GM23338 (cell line): Measurements from ENCODE around the gene SLC38A8. TPM values are rescaled to one million over a fixed set of nuclear protein-coding genes. Genes with fewer than 3 reads are reported as not detected.

Experiments used
- ATAC-seq: fragments of 200-7000 bp; cut with Tn5 transposase; 3 replicates; pipeline ENCODE4 v1.9.1; 2020
- DNase-seq: peaks from one replicate; pipeline ENCODE4 v3.0.0-alpha.2; 2015; ENCODE audit warnings: low spot score
- H2AFZ ChIP-seq: fragments of 200-600 bp; sonication (generic); 2 replicates; pipeline ENCODE4 v1.8.0; 2016; ENCODE audit warnings: antibody characterized with exemption, mild to moderate bottlenecking, moderate library complexity
- H3F3A ChIP-seq: fragments of 200-600 bp; sonication (generic); replicated peaks from 2 replicates; pipeline ENCODE4 v1.8.0; 2017; ENCODE audit warnings: antibody characterized with exemption, mixed run types, low read depth
- H3K27ac ChIP-seq: fragments of 200-600 bp; sonication (generic); 2 replicates; pipeline ENCODE4 v1.6.1; 2016; ENCODE audit warnings: low read depth
- H3K27me3 ChIP-seq: fragments of 200-600 bp; sonication (generic); 2 replicates; pipeline ENCODE4 v1.8.0; 2016; ENCODE audit warnings: mild to moderate bottlenecking, mixed run types, moderate library complexity; ENCODE audit not compliant: insufficient read depth
- H3K36me3 ChIP-seq: fragments of 200-600 bp; sonication (generic); 2 replicates; pipeline ENCODE4 v1.8.0; 2016; ENCODE audit warnings: mild to moderate bottlenecking; ENCODE audit not compliant: insufficient read depth
- H3K4me1 ChIP-seq: fragments of 200-600 bp; sonication (generic); 2 replicates; pipeline ENCODE4 v1.8.0; 2016; ENCODE audit warnings: mild to moderate bottlenecking, moderate library complexity; ENCODE audit not compliant: insufficient read depth
- H3K4me2 ChIP-seq: fragments of 200-600 bp; sonication (generic); 2 replicates; pipeline ENCODE4 v1.7.1; 2017; ENCODE audit warnings: mixed run types
- H3K4me3 ChIP-seq: fragments of 200-600 bp; sonication (generic); 2 replicates; pipeline ENCODE4 v1.6.1; 2016; ENCODE audit warnings: mixed run types
- H3K79me2 ChIP-seq: fragments of 200-600 bp; sonication (generic); replicated peaks from 2 replicates; pipeline ENCODE4 v1.8.0; 2017; ENCODE audit warnings: mild to moderate bottlenecking; ENCODE audit not compliant: insufficient read depth
- H3K9me2 ChIP-seq: fragments of 200-600 bp; sonication (generic); 2 replicates; pipeline ENCODE4 v1.8.0; 2017; ENCODE audit not compliant: insufficient read depth
- H4K20me1 ChIP-seq: fragments of 200-600 bp; sonication (generic); replicated peaks from 2 replicates; pipeline ENCODE4 v1.8.0; 2017; ENCODE audit warnings: mild to moderate bottlenecking; ENCODE audit not compliant: insufficient read depth
- H3K27ac Mint-ChIP-seq: 2 replicates; pipeline ENCODE4 v1.8.0; 2020; ENCODE audit warnings: inconsistent platforms, mild to moderate bottlenecking, moderate library complexity, mixed read lengths
- H3K27me3 Mint-ChIP-seq: 3 replicates; pipeline ENCODE4 v1.8.0; 2022; ENCODE audit warnings: low read depth, mild to moderate bottlenecking, moderate library complexity, mixed read lengths, inconsistent platforms; ENCODE audit not compliant: insufficient read depth, poor library complexity
- H3K36me3 Mint-ChIP-seq: 3 replicates; pipeline ENCODE4 v1.8.0; 2021; ENCODE audit warnings: low read depth, mild to moderate bottlenecking, inconsistent platforms, moderate library complexity, mixed read lengths
- H3K4me1 Mint-ChIP-seq: 3 replicates; pipeline ENCODE4 v1.8.0; 2020; ENCODE audit warnings: mild to moderate bottlenecking, inconsistent platforms, mixed read lengths
- H3K4me3 Mint-ChIP-seq: 3 replicates; pipeline ENCODE4 v1.8.0; 2021; ENCODE audit warnings: moderate library complexity, mild to moderate bottlenecking, inconsistent platforms, mixed read lengths
- H3K9me3 Mint-ChIP-seq: 3 replicates; pipeline ENCODE4 v1.8.0; 2020; ENCODE audit warnings: moderate library complexity, mild to moderate bottlenecking, inconsistent platforms, mixed read lengths
- CREB1 ChIP-seq: fragments of 250-450 bp; sonication (Bioruptor Pico); IDR thresholded peaks from 2 replicates; pipeline ENCODE4 v1.5.0; 2020; ENCODE audit warnings: low read depth, mild to moderate bottlenecking, moderate library complexity
- EZH2 ChIP-seq: fragments of 200-600 bp; sonication (generic); IDR thresholded peaks from one replicate; pipeline ENCODE4 v1.8.0; 2017; ENCODE audit warnings: antibody characterized with exemption, mild to moderate bottlenecking, low read depth; ENCODE audit not compliant: unreplicated experiment
- EZH2phosphoT487 ChIP-seq: fragments of 200-600 bp; sonication (generic); IDR thresholded peaks from one replicate; pipeline ENCODE4 v1.8.1; 2018; ENCODE audit warnings: antibody characterized with exemption; ENCODE audit not compliant: unreplicated experiment
- JUNB ChIP-seq: IDR thresholded peaks from one replicate; pipeline ENCODE4 v1.6.1; 2016; ENCODE audit warnings: antibody characterized with exemption; ENCODE audit not compliant: unreplicated experiment
- NANOG ChIP-seq: IDR thresholded peaks from 2 replicates; pipeline ENCODE4 v1.6.1; 2016; ENCODE audit warnings: antibody characterized with exemption, borderline replicate concordance
- POLR2AphosphoS5 ChIP-seq: IDR thresholded peaks from 2 replicates; pipeline ENCODE4 v1.6.1; 2016; ENCODE audit warnings: antibody characterized with exemption, low read depth
- STAT1 ChIP-seq: IDR thresholded peaks from one replicate; pipeline ENCODE4 v1.6.1; 2016; ENCODE audit warnings: antibody characterized with exemption; ENCODE audit not compliant: unreplicated experiment
- ZNF114 ChIP-seq: fragments of 250-450 bp; sonication (Bioruptor Pico); IDR thresholded peaks from 2 replicates; pipeline ENCODE4 v1.5.0; 2020; ENCODE audit warnings: mild to moderate bottlenecking, moderate library complexity
- ZNF331 ChIP-seq: fragments of 250-450 bp; sonication (Bioruptor Pico); IDR thresholded peaks from 2 replicates; pipeline ENCODE4 v1.5.0; 2020; ENCODE audit warnings: low read depth, mild to moderate bottlenecking, moderate library complexity
- polyA plus RNA-seq: library from polyadenylated mRNA; unstranded; fragments of >200 nt; fragmentation: Nextera tagmentation; extraction: Ambion mirVana; gene quantifications from 2 replicates; pipeline ENCODE4 v1.2.1, GENCODE V29; 2016
- total RNA-seq: library from RNA; depleted of rRNA; stranded (reverse); fragments of >200 nt; shearing (Covaris generic); gene quantifications from 2 replicates; pipeline ENCODE4 v1.2.3, GENCODE V29; 2014
- TF ChIP-seq, protein P1 (sequence below): IDR thresholded peaks from 2 replicates; pipeline ENCODE4 v1.6.1; 2016; ENCODE audit warnings: antibody characterized with exemption
- TF ChIP-seq, protein P2 (sequence below): IDR thresholded peaks from one replicate; pipeline ENCODE4 v1.6.1; 2018; ENCODE audit warnings: antibody characterized with exemption; ENCODE audit not compliant: unreplicated experiment
- TF ChIP-seq, protein P3 (sequence below): fragments of 250-450 bp; sonication (Bioruptor Pico); IDR thresholded peaks from 2 replicates; pipeline ENCODE4 v1.5.0; 2020; ENCODE audit warnings: mild to moderate bottlenecking, moderate library complexity
- TF ChIP-seq, protein P4 (sequence below), 2 experiments: fragments of 200-600 bp in 1 of 2; sonication (generic) in 1 of 2; conservative IDR thresholded peaks; 2 replicates each; pipeline versions ENCODE4 v1.5.1 to v1.6.1; 2016 to 2017; ENCODE audit warnings: antibody characterized with exemption in 2 of 2, low read depth in 2 of 2, mild to moderate bottlenecking in 2 of 2, moderate library complexity in 1 of 2

Gene SLC38A8
- total and polyA plus RNA-seq, 2 experiments from 2014 or later: not detected

DNA sequence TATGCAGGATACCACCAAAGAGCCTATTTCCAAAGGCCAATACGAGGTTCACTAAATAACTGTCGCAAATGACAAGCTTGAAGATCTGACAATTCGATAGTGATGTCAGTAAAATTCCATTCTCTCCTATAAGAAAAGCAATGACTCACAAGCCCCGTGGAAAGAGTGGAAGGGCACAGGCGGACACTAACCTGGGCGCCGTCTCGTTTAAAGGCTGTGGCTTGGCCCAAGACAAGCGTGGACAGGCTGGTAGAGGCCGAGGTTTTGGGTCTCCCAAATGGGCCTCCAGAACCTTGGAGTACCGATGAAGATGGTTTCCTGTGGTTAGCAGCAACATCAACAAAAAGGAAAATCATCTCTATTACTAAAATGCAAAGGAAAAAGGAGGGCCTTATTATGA, 16.5 kb upstream of the SLC38A8 start:
- peaks cover 9% of the 10 kb centered on the region; the same call in 1 of the 3 replicates for H3K4me1 Mint-ChIP-seq
- H3K36me3 ChIP-seq: peaks cover 6% of the 10 kb centered on the region; the same call in 1 of the 2 replicates
- H3F3A ChIP-seq: 0 out of 2 replicates have a peak, but pooled peaks cover 3% of the 10 kb centered on the region
- no peaks in the 10 kb centered on the region for H3K27me3 ChIP-seq
- no peak overlapping the region for H2AFZ ChIP-seq
- H3K27me3 Mint-ChIP-seq: peaks cover 7% of the 10 kb centered on the region
- H3K36me3 Mint-ChIP-seq: peaks cover 67% of the 10 kb centered on the region
- no peaks in the 10 kb centered on the region for H3K9me2 ChIP-seq
- H3K4me2 ChIP-seq: no peak overlapping the region
- TF ChIP-seq NANOG (no peak), ZNF331 (CRISPR knock-in tag) (no peak), POLR2AphosphoS5 (no peak), ZNF114 (CRISPR knock-in tag) (no peak), EZH2 (no peak), EZH2phosphoT487 (no peak), JUNB (no peak), STAT1 (no peak), CREB1 (CRISPR knock-in tag) (no peak)
- TF ChIP-seq, protein P1, sequence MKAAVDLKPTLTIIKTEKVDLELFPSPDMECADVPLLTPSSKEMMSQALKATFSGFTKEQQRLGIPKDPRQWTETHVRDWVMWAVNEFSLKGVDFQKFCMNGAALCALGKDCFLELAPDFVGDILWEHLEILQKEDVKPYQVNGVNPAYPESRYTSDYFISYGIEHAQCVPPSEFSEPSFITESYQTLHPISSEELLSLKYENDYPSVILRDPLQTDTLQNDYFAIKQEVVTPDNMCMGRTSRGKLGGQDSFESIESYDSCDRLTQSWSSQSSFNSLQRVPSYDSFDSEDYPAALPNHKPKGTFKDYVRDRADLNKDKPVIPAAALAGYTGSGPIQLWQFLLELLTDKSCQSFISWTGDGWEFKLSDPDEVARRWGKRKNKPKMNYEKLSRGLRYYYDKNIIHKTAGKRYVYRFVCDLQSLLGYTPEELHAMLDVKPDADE: no peak
- TF ChIP-seq, protein P2, sequence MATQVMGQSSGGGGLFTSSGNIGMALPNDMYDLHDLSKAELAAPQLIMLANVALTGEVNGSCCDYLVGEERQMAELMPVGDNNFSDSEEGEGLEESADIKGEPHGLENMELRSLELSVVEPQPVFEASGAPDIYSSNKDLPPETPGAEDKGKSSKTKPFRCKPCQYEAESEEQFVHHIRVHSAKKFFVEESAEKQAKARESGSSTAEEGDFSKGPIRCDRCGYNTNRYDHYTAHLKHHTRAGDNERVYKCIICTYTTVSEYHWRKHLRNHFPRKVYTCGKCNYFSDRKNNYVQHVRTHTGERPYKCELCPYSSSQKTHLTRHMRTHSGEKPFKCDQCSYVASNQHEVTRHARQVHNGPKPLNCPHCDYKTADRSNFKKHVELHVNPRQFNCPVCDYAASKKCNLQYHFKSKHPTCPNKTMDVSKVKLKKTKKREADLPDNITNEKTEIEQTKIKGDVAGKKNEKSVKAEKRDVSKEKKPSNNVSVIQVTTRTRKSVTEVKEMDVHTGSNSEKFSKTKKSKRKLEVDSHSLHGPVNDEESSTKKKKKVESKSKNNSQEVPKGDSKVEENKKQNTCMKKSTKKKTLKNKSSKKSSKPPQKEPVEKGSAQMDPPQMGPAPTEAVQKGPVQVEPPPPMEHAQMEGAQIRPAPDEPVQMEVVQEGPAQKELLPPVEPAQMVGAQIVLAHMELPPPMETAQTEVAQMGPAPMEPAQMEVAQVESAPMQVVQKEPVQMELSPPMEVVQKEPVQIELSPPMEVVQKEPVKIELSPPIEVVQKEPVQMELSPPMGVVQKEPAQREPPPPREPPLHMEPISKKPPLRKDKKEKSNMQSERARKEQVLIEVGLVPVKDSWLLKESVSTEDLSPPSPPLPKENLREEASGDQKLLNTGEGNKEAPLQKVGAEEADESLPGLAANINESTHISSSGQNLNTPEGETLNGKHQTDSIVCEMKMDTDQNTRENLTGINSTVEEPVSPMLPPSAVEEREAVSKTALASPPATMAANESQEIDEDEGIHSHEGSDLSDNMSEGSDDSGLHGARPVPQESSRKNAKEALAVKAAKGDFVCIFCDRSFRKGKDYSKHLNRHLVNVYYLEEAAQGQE: no peak
- TF ChIP-seq, protein P3, sequence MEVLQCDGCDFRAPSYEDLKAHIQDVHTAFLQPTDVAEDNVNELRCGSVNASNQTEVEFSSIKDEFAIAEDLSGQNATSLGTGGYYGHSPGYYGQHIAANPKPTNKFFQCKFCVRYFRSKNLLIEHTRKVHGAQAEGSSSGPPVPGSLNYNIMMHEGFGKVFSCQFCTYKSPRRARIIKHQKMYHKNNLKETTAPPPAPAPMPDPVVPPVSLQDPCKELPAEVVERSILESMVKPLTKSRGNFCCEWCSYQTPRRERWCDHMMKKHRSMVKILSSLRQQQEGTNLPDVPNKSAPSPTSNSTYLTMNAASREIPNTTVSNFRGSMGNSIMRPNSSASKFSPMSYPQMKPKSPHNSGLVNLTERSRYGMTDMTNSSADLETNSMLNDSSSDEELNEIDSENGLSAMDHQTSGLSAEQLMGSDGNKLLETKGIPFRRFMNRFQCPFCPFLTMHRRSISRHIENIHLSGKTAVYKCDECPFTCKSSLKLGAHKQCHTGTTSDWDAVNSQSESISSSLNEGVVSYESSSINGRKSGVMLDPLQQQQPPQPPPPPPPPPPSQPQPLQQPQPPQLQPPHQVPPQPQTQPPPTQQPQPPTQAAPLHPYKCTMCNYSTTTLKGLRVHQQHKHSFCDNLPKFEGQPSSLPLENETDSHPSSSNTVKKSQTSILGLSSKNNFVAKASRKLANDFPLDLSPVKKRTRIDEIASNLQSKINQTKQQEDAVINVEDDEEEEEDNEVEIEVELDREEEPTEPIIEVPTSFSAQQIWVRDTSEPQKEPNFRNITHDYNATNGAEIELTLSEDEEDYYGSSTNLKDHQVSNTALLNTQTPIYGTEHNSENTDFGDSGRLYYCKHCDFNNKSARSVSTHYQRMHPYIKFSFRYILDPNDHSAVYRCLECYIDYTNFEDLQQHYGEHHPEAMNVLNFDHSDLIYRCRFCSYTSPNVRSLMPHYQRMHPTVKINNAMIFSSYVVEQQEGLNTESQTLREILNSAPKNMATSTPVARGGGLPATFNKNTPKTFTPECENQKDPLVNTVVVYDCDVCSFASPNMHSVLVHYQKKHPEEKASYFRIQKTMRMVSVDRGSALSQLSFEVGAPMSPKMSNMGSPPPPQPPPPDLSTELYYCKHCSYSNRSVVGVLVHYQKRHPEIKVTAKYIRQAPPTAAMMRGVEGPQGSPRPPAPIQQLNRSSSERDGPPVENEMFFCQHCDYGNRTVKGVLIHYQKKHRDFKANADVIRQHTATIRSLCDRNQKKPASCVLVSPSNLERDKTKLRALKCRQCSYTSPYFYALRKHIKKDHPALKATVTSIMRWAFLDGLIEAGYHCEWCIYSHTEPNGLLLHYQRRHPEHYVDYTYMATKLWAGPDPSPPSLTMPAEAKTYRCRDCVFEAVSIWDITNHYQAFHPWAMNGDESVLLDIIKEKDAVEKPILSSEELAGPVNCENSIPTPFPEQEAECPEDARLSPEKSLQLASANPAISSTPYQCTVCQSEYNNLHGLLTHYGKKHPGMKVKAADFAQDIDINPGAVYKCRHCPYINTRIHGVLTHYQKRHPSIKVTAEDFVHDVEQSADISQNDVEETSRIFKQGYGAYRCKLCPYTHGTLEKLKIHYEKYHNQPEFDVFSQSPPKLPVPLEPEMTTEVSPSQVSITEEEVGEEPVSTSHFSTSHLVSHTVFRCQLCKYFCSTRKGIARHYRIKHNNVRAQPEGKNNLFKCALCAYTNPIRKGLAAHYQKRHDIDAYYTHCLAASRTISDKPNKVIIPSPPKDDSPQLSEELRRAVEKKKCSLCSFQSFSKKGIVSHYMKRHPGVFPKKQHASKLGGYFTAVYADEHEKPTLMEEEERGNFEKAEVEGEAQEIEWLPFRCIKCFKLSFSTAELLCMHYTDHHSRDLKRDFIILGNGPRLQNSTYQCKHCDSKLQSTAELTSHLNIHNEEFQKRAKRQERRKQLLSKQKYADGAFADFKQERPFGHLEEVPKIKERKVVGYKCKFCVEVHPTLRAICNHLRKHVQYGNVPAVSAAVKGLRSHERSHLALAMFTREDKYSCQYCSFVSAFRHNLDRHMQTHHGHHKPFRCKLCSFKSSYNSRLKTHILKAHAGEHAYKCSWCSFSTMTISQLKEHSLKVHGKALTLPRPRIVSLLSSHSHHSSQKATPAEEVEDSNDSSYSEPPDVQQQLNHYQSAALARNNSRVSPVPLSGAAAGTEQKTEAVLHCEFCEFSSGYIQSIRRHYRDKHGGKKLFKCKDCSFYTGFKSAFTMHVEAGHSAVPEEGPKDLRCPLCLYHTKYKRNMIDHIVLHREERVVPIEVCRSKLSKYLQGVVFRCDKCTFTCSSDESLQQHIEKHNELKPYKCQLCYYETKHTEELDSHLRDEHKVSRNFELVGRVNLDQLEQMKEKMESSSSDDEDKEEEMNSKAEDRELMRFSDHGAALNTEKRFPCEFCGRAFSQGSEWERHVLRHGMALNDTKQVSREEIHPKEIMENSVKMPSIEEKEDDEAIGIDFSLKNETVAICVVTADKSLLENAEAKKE (CRISPR knock-in tag): no peak
- TF ChIP-seq, protein P4, sequence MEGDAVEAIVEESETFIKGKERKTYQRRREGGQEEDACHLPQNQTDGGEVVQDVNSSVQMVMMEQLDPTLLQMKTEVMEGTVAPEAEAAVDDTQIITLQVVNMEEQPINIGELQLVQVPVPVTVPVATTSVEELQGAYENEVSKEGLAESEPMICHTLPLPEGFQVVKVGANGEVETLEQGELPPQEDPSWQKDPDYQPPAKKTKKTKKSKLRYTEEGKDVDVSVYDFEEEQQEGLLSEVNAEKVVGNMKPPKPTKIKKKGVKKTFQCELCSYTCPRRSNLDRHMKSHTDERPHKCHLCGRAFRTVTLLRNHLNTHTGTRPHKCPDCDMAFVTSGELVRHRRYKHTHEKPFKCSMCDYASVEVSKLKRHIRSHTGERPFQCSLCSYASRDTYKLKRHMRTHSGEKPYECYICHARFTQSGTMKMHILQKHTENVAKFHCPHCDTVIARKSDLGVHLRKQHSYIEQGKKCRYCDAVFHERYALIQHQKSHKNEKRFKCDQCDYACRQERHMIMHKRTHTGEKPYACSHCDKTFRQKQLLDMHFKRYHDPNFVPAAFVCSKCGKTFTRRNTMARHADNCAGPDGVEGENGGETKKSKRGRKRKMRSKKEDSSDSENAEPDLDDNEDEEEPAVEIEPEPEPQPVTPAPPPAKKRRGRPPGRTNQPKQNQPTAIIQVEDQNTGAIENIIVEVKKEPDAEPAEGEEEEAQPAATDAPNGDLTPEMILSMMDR (conservative IDR thresholded peaks at IDR 0.05; ENCODE audit: low read depth in 2 of 2): no peak
- peaks cover 8% of the 10 kb centered on the region for H4K20me1 ChIP-seq
- H3K27ac ChIP-seq: no peak overlapping the region
- no peak overlapping the region for H3K4me3 ChIP-seq
- DNase-seq (no peak), ATAC-seq (no peak)
- H3K4me3 Mint-ChIP-seq: no peak overlapping the region
- H3K4me1 ChIP-seq: 0 out of 2 replicates have a peak, but pooled peaks cover 4% of the 10 kb centered on the region
- H3K9me3 Mint-ChIP-seq: no peaks in the 10 kb centered on the region
- H3K79me2 ChIP-seq: no peaks in the 10 kb centered on the region
- H3K27ac Mint-ChIP-seq: no peak overlapping the region
